ENCODE measurements around the gene ZNF511.

DNA sequence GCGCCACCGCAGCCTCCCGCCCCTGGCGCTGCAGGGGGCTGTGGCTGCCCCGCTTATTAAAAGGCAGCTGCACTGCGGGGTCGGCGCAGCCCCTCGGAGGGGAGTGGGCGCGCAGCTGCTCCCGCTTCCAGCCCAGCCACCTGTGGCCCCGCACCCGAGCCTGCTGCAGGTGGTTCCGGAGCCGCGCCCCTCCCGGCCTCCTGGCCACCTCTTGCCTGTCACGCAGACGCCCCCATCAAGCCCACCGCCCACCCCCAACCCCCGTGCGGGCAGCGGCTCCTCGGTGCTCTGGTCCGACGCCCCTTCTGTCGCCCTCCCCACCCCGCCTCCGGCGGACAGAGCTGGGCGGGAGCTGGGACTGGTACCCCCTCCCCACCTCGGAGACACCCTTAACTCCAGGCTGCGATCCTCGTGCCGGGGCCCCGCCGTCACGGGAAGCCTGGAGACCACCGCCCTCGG, 27.4 kb downstream of the ZNF511 start:
- no peak for TF ChIP-seq EZH2 (IDR thresholded peaks at IDR 0.05; ENCODE audit: low read length, unreplicated experiment)
- TF ChIP-seq EZH2phosphoT487 (IDR thresholded peaks at IDR 0.05; ENCODE audit: borderline replicate concordance, low read length) = no peak

Measured in PC-3 (cell line).